SJSA1 (cell line): ENCODE measurements around the gene ZNF670. TPM values are rescaled to one million over a fixed set of nuclear protein-coding genes. Genes with fewer than 3 reads are reported as not detected.
"Not testable (repeated sequence)": the region's sequence is repeated elsewhere in the genome, so short reads cannot be mapped to it uniquely, and the experiment has no call there.

Experiments used
- DNase-seq, 2 experiments: peaks; one replicate each; pipeline ENCODE4 v3.0.0-alpha.2; 2015 to 2020; ENCODE audit warnings: low spot score in 2 of 2, low read depth in 1 of 2
- H3K27ac ChIP-seq: fragments of 250-450 bp; sonication (Bioruptor Pico); 2 replicates; pipeline ENCODE4 v1.5.1; 2020; ENCODE audit warnings: mild to moderate bottlenecking, moderate library complexity
- H3K27me3 ChIP-seq: fragments of 250-450 bp; sonication (Bioruptor Pico); replicated peaks from 2 replicates; pipeline ENCODE4 v1.5.1; 2020; ENCODE audit warnings: mild to moderate bottlenecking, moderate library complexity
- H3K36me3 ChIP-seq: fragments of 250-450 bp; sonication (Bioruptor Pico); 2 replicates; pipeline ENCODE4 v1.5.1; 2020; ENCODE audit warnings: mild to moderate bottlenecking
- H3K4me1 ChIP-seq: fragments of 250-450 bp; sonication (Bioruptor Pico); replicated peaks from 2 replicates; pipeline ENCODE4 v1.6.1; 2021; ENCODE audit warnings: mild to moderate bottlenecking
- H3K4me3 ChIP-seq: fragments of 250-450 bp; sonication (Bioruptor Pico); 2 replicates; pipeline ENCODE4 v1.5.1; 2020; ENCODE audit warnings: mild to moderate bottlenecking
- H3K9me3 ChIP-seq: fragments of 250-450 bp; sonication (Bioruptor Pico); replicated peaks from 2 replicates; pipeline ENCODE4 v1.5.1; 2020; ENCODE audit warnings: mild to moderate bottlenecking
- total RNA-seq: library from RNA; depleted of rRNA; stranded (reverse); fragments of >200 nt; shearing (Covaris generic); gene quantifications from 2 replicates; pipeline ENCODE4 v1.2.3, GENCODE V29; 2014; rRNA removed

ZNF670 gene
- total RNA-seq, 1 experiment from 2014 or later = 5.2 TPM

DNA sequence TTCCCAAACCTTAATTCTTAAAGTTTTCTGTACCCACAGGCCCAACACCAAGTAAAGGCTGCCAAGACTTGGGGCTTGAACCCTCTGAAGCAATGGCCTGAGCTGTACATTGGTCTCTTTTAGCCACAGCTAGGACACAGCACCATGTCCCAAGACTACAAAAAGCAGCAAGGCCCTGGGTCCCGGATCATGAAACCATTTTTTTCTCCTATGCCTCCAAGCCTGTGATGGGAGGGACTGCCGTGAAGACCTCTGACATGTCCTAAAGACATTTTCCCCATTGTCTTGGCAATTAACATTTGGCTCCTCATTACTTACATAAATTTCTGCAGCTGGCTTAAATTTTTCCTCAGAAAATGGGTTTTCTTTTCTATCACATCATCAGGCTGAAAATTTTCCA lies 30.9 kb downstream of the ZNF670 start:
- no peak for DNase-seq
- peaks cover 40% of the 10 kb centered on the region for H3K9me3 ChIP-seq
- H3K27ac ChIP-seq = no peak overlapping the region
- no peaks in the 10 kb centered on the region for H3K36me3 ChIP-seq
- H3K4me1 ChIP-seq = no peaks in the 10 kb centered on the region
- H3K4me3 ChIP-seq = no peak overlapping the region
- H3K27me3 ChIP-seq = no peaks in the 10 kb centered on the region

DNA sequence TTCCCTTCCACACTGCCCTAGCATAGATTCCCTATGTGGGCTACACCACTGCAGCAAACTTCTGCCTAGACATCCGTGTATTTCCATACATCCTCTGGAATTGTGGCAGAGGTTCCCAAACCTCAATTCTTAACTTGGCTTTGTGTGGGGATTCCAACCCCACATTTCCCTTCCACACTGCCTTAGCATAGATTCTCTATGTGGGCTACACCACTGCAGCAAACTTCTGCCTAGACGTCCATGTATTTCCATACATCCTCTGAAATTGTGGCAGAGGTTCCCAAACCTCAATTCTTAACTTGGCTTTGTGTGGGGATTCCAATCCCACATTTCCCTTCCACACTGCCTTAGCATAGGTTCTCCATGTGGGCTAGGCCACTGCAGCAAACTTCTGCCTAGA lies 31.4 kb downstream of the ZNF670 start:
- Histone ChIP-seq H3K4me1 (no peaks in the 10 kb centered on the region), H3K9me3 (peaks cover 42% of the 10 kb centered on the region), H3K36me3 (no peaks in the 10 kb centered on the region), H3K27me3 (no peaks in the 10 kb centered on the region), H3K4me3 (no peak overlapping the region), H3K27ac (no peak overlapping the region)
- no peak for DNase-seq

- Histone ChIP-seq H3K27ac (no peak overlapping the region), H3K9me3 (peaks cover 28% of the 10 kb centered on the region), H3K36me3 (peaks cover 4% of the 10 kb centered on the region; the same call in 1 of the 2 replicates), H3K27me3 (no peaks in the 10 kb centered on the region), H3K4me3 (no peak overlapping the region), H3K4me1 (no peaks in the 10 kb centered on the region)
- no peak for DNase-seq
Observed at GRCh38 chr1:247043406-247043805, 35.2 kb downstream of the ZNF670 start.

DNA sequence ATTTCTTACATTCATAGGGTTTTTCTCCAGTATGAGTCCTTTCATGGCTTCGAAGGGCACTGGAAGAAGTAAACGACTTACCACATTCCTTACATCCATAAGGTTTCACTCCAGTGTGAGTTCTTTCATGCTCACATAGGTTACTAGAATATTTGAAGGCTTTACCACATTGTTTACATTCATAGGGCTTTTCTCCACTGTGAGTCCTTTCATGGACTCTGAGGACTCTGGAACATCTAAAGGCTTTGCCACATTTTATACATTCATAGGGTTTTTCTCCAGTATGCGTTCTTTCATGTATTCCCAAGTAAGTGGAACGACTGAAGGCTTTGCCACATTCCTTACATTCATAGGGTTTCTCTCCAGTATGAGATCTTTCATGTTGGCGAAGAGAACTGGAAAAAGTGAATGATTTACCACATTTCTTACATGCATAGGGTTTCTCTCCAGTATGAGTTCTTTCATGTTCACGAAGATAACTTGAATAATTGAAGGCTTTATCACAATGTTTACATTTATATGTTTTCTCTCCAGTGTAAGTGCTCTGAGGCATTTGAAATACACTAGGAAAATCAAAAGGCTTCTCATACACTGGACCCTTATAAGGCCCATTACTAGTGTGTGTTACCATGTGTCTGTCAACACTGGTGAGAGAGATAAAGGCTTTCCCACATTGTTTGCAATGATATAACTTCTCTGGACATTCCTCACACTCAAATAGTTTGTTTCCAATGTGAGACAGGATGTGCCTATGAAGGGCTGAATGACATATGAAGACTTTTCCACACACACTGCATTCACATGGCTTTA lies 40.9 kb downstream of the ZNF670 start:
- DNase-seq = no peak
- peaks cover 23% of the 10 kb centered on the region for H3K36me3 ChIP-seq
- no peak overlapping the region for H3K4me3 ChIP-seq
- no peak overlapping the region for H3K27ac ChIP-seq
- no peaks in the 10 kb centered on the region for H3K27me3 ChIP-seq
- peaks cover 34% of the 10 kb centered on the region for H3K9me3 ChIP-seq
- no peaks in the 10 kb centered on the region for H3K4me1 ChIP-seq

- H3K4me1 ChIP-seq, H3K36me3 ChIP-seq, DNase-seq, H3K27me3 ChIP-seq, H3K27ac ChIP-seq, H3K4me3 ChIP-seq: not testable (repeated sequence)
- peaks cover 18% of the 10 kb centered on the region for H3K9me3 ChIP-seq
Observed at GRCh38 chr1:247032306-247032705, 46.3 kb downstream of the ZNF670 start.

Other genes with a start within 250 kb of the ZNF670 start
- gene AHCTF1, start 146.9 kb downstream of the ZNF670 start, total RNA-seq = 31.3 and 37.5 TPM in 2 replicates
- 3.0 and 10.4 TPM in 2 replicates for gene ZNF695, start 70.8 kb downstream of the ZNF670 start, total RNA-seq
- 18.6 and 32.6 TPM in 2 replicates for gene ZNF669, start 25.5 kb upstream of the ZNF670 start, total RNA-seq
- 17.7 and 28.5 TPM in 2 replicates for gene ZNF124, start 93.2 kb upstream of the ZNF670 start, total RNA-seq
- not detected in 2 replicates for gene VN1R5, start 177.3 kb upstream of the ZNF670 start, total RNA-seq